Prostate gland (tissue), 2 donors: ENCODE data around the gene DDX49.
"Not testable (repeated sequence)": the region's sequence is repeated elsewhere in the genome, so short reads cannot be mapped to it uniquely, and the experiment has no call there.

Experiments used
- POLR2A ChIP-seq: fragments of 450-650 bp; IDR thresholded peaks from one replicate; pipeline ENCODE4 v1.6.1; 2016; ENCODE audit warnings: antibody characterized with exemption, mild to moderate bottlenecking
- POLR2AphosphoS5 ChIP-seq: sonication (generic); formaldehyde crosslinking; IDR thresholded peaks from one replicate; pipeline ENCODE4 v1.6.1; 2017; ENCODE audit warnings: antibody characterized with exemption
- TF ChIP-seq, protein P1 (sequence below), 4 experiments: fragments of 200-600 bp in 2 of 4; fragments of 450-650 bp in 2 of 4; sonication (generic) in 2 of 4; IDR thresholded peaks; 1 replicate in 3 of 4; 2 replicates in 1 of 4; pipeline ENCODE4 v1.5.1; 2016 to 2019; ENCODE audit warnings: antibody characterized with exemption in 4 of 4, mild to moderate bottlenecking in 2 of 4, moderate library complexity in 2 of 4

GRCh38 chr19:18902519-18902918 lies 17.0 kb upstream of the DDX49 start:
- TF ChIP-seq, protein P1, sequence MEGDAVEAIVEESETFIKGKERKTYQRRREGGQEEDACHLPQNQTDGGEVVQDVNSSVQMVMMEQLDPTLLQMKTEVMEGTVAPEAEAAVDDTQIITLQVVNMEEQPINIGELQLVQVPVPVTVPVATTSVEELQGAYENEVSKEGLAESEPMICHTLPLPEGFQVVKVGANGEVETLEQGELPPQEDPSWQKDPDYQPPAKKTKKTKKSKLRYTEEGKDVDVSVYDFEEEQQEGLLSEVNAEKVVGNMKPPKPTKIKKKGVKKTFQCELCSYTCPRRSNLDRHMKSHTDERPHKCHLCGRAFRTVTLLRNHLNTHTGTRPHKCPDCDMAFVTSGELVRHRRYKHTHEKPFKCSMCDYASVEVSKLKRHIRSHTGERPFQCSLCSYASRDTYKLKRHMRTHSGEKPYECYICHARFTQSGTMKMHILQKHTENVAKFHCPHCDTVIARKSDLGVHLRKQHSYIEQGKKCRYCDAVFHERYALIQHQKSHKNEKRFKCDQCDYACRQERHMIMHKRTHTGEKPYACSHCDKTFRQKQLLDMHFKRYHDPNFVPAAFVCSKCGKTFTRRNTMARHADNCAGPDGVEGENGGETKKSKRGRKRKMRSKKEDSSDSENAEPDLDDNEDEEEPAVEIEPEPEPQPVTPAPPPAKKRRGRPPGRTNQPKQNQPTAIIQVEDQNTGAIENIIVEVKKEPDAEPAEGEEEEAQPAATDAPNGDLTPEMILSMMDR (IDR thresholded peaks at IDR 0.05), result not testable (repeated sequence)
- TF ChIP-seq POLR2AphosphoS5, POLR2A: not testable (repeated sequence)
